Measurements from ENCODE around the gene PGAM5. TPM values are rescaled to one million over a fixed set of nuclear protein-coding genes. Genes with fewer than 3 reads are reported as not detected.

Gene PGAM5
- total and polyA plus RNA-seq, 2 of the 13 experiments (the other 11 are each of a cell fraction or from before 2014, with no cell fraction given): 18.0 to 77.9 TPM

- TF ChIP-seq, protein P1, sequence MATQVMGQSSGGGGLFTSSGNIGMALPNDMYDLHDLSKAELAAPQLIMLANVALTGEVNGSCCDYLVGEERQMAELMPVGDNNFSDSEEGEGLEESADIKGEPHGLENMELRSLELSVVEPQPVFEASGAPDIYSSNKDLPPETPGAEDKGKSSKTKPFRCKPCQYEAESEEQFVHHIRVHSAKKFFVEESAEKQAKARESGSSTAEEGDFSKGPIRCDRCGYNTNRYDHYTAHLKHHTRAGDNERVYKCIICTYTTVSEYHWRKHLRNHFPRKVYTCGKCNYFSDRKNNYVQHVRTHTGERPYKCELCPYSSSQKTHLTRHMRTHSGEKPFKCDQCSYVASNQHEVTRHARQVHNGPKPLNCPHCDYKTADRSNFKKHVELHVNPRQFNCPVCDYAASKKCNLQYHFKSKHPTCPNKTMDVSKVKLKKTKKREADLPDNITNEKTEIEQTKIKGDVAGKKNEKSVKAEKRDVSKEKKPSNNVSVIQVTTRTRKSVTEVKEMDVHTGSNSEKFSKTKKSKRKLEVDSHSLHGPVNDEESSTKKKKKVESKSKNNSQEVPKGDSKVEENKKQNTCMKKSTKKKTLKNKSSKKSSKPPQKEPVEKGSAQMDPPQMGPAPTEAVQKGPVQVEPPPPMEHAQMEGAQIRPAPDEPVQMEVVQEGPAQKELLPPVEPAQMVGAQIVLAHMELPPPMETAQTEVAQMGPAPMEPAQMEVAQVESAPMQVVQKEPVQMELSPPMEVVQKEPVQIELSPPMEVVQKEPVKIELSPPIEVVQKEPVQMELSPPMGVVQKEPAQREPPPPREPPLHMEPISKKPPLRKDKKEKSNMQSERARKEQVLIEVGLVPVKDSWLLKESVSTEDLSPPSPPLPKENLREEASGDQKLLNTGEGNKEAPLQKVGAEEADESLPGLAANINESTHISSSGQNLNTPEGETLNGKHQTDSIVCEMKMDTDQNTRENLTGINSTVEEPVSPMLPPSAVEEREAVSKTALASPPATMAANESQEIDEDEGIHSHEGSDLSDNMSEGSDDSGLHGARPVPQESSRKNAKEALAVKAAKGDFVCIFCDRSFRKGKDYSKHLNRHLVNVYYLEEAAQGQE (IDR thresholded peaks at IDR 0.05; ENCODE audit: borderline replicate concordance in 1 of 2, low read depth in 1 of 2, low read length in 2 of 2): no peak
- TF ChIP-seq ARNT (IDR thresholded peaks at IDR 0.05) (no peak), PTBP1 (IDR thresholded peaks at IDR 0.05; ENCODE audit: low read depth, low read length, poor library complexity, severe bottlenecking) (no peak), XBP1 (CRISPR knock-in tag; IDR thresholded peaks at IDR 0.05) (no peak), ZMAT3 (CRISPR knock-in tag; conservative IDR thresholded peaks at IDR 0.05) (peak; percentile 80), PATZ1 (CRISPR knock-in tag; IDR thresholded peaks at IDR 0.05) (peak; percentile 60; the same call in 1 of the 2 replicates), GLI4 (CRISPR knock-in tag; IDR thresholded peaks at IDR 0.05; ENCODE audit: borderline replicate concordance) (no peak), MTF1 (CRISPR knock-in tag; IDR thresholded peaks at IDR 0.05) (no peak), ZBTB7B (CRISPR knock-in tag; IDR thresholded peaks at IDR 0.05) (peak; percentile 20; the same call in 1 of the 2 replicates), MXD1 (CRISPR knock-in tag; IDR thresholded peaks at IDR 0.05) (peak; percentile 43; the same call in 1 of the 2 replicates)
- TF ChIP-seq, protein P2, sequence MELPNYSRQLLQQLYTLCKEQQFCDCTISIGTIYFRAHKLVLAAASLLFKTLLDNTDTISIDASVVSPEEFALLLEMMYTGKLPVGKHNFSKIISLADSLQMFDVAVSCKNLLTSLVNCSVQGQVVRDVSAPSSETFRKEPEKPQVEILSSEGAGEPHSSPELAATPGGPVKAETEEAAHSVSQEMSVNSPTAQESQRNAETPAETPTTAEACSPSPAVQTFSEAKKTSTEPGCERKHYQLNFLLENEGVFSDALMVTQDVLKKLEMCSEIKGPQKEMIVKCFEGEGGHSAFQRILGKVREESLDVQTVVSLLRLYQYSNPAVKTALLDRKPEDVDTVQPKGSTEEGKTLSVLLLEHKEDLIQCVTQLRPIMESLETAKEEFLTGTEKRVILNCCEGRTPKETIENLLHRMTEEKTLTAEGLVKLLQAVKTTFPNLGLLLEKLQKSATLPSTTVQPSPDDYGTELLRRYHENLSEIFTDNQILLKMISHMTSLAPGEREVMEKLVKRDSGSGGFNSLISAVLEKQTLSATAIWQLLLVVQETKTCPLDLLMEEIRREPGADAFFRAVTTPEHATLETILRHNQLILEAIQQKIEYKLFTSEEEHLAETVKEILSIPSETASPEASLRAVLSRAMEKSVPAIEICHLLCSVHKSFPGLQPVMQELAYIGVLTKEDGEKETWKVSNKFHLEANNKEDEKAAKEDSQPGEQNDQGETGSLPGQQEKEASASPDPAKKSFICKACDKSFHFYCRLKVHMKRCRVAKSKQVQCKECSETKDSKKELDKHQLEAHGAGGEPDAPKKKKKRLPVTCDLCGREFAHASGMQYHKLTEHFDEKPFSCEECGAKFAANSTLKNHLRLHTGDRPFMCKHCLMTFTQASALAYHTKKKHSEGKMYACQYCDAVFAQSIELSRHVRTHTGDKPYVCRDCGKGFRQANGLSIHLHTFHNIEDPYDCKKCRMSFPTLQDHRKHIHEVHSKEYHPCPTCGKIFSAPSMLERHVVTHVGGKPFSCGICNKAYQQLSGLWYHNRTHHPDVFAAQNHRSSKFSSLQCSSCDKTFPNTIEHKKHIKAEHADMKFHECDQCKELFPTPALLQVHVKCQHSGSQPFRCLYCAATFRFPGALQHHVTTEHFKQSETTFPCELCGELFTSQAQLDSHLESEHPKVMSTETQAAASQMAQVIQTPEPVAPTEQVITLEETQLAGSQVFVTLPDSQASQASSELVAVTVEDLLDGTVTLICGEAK (IDR thresholded peaks at IDR 0.05): peak; percentile 86
- TF ChIP-seq, protein P2 (CRISPR knock-in tag; IDR thresholded peaks at IDR 0.05): peak; percentile 42; the same call in 1 of the 2 replicates
- TF ChIP-seq, protein P3, sequence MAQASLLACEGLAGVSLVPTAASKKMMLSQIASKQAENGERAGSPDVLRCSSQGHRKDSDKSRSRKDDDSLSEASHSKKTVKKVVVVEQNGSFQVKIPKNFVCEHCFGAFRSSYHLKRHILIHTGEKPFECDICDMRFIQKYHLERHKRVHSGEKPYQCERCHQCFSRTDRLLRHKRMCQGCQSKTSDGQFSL (CRISPR knock-in tag; IDR thresholded peaks at IDR 0.05): no peak
Measured at GRCh38 chr12:132761921-132762583, 51.4 kb downstream of the PGAM5 start (continued).
